ENCODE results near the gene BHLHE23.

The BHLHE23 gene

DNA sequence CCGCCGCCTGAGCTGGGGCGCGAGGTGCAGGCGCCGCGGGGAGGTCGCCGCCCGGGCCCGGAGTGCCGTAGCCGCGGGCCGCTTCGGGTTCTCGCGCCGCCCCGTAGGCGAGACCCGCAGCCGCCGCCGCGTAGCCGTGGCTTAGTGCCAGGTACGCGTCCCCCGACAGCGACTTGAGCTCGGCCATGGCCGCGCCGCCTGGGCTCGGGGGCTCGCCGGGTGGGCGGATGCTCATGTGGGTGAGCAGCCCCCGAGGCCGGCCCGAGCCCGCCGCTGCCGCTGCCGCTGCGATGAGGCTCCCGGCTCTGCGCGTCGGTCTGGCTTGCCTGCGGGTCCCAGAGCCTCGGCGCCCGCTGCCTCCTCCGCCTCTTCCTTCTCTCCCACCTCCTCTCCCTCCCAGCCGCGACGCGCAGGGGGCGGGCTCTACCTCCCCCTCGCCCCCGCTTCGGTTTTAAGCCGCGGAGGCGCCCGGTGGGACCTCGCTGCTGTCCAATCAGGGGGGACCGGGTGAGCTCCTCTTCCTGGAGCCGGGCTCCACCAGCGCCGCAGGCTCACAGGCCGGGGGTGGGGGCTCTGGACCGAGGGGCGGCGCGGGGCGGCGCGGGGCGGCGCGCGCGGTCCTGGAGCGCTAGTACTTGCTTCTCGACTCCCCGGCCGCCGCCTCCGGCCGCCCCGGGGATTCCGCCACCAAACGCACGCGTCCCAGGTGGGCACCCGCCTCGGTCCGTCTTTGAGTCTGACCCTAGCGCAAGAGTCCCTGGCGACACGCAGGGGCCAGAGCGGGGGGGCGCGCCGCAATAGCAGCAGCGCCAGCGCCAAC lies at the start of gene BHLHE23:
Gene BHLHE23, minus strand, starts transcription at position 425 of the 820 bp plus-strand sequence. Its CDS starts 190 bp downstream, at position 235.
- no peak for DNase-seq (ENCODE audit: low read depth)

GRCh38 chr20:63055575-63056235 lies 48.9 kb upstream of the BHLHE23 start:
- no peak for DNase-seq (ENCODE audit: low read depth)

GRCh38 chr20:63054681-63055240 lies 48.0 kb upstream of the BHLHE23 start:
- DNase-seq (ENCODE audit: low read depth), result no peak

DNA sequence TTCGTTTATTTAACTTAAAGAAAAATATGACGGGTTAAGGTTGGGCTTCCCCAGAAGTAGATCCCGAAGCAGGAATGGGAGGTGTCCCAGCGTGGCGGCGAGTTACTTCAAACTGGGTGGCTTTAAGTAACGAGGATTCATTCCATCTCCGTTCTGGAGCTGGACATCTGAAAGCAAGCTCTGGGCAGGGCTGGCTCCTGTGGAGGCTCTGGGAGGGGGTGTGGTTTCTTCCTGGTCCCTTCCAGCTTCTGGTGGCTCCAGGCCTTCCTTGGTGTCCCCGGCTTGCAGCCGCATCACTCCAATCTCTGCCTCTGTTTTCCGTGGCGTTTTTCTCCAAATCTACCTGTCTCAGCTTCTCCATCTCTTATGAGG lies 47.3 kb upstream of the BHLHE23 start:
- DNase-seq (ENCODE audit: low read depth), result no peak

DNA sequence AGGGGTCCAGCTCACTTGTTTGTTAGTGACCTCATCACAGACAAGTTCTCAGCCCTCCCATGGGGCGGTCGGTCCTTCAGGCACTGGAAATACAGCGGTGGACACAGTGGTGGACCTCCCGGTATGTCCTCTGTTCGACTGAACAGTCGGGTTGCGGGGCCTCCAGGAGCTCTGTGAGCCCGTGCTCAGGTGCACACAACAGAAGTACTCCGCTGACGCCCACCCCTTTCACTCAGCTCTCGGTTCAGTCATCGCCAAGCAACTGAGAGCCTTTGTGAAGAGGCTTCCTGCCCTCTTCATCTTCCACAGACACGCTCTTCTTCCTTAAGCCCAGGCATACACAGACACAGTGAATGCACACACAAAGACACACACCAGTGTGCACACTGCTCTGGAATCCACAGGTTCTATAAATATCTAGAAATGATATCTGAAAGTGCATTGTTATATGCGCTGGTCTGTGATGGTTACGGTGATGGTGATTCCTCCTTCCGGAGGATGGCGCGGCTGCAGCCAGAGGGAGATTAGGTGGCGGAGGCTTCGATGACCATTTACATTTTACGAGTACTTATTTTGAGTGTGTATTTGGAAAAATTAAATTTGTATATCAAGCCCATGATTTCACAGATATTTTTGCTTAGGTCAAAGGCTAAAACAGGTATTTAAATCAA lies 46.8 kb upstream of the BHLHE23 start:
- DNase-seq (ENCODE audit: low read depth), result no peak

GRCh38 chr20:63052571-63053431 lies 46.0 kb upstream of the BHLHE23 start:
- DNase-seq (ENCODE audit: low read depth), result no peak

DNA sequence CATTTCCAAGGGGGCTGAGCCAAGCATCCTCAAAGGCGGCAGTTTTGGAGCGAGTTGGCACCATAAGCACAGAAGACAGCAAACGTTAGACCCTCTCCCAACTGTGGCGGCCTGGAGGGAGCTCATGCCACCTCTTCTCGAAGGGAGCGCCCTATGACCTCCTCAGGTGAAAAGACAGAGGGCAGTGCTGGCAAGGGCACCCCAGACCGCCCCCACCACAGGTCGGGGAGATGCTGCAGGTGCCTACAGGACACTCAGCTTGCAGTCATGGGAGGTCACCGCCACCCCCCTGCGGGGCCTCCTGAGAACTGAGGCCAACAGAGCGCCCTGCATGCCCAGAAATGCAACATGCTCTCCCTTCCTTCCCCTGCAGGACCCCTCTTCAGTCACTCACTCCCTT lies 45.1 kb upstream of the BHLHE23 start:
- no peak for DNase-seq (ENCODE audit: low read depth)

DNA sequence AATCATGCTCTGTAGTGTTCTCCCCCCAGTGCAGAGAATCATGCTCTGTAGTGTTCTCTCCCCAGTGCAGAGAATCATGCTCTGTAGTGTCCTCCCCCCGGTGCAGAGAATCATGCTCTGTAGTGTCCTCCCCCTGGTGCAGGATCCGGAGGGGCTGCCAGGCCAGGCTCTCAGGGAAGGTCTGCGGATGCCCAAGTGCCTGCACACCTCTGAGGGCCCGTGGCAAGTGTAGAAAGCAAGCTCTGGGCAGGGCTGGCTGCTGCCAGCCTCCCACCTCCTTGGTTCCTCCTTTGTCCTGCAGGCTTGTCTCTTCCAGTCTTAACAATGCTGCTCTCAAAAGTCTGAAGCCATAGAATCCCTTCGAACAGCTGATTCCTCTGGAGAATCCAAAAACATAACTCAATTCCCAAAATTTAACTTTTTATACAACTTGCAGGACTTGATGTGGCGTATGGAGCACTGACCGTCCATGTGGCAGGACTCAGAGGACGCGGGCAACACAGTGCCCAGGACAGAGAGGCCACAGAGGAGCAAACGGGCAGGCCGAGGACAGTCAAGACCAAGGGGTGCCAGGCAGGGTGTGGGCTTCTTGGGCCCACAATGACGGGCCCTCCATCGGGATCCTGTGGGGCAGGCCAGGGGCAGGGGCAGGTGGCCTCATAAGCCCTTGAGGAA lies 44.6 kb upstream of the BHLHE23 start:
- DNase-seq (ENCODE audit: low read depth), result no peak

GRCh38 chr20:63050406-63050805 lies 43.6 kb upstream of the BHLHE23 start:
- no peak for DNase-seq (ENCODE audit: low read depth)

GRCh38 chr20:63049561-63050221 lies 42.9 kb upstream of the BHLHE23 start:
- DNase-seq (ENCODE audit: low read depth), result no peak

DNA sequence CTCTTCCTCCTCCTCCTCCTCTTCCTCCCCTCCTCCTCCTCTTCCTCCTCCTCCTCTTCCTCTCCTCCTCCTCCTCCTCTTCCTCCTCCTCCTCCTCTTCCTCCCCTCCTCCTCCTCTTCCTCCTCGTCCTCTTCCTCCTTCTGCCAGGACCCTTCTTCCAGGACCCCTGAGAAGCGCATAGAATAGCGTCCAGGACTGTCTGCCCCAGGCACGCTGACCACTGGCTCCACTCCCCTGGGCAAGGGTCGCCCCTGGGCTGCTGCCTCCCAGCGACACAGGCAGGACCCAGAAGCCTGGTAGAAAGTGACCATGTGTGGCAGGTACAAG lies 42.4 kb upstream of the BHLHE23 start:
- DNase-seq (ENCODE audit: low read depth), result no peak

DNA sequence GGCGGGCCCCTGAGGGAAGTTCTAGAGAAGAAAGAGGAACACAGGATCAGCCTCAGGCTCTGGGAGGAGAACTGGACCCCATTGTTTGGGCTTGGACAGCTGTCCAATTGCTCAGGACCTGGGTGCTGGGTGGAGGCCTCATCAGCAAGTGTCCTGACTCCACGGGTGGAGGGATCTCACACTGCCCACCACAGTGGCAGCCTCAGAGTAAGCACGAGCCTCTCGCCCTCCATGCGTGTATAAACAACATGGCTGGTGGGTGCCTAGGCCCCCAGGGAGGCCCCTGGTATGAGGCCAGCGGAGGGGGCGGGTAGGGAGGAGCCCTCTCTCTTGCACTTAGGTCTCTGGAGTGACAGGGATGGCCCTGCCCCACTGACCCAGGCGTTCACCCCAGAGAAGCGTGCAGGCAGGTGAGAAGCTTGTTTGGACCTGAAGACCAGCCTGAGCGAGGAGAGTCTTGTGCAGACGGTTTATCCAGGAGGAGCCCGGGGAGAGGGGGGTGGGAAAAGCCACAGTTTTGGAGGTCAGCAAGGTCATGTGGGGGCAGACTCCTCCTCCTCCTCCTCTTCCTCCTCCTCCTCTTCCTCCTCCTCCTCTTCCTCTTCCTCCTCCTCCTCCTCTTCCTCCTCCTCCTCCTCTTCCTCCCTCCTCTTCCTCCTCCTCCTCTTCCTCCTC lies 41.9 kb upstream of the BHLHE23 start:
- no peak for DNase-seq (ENCODE audit: low read depth)

- no peak for DNase-seq (ENCODE audit: low read depth)
Measured at GRCh38 chr20:63047946-63048345, 41.2 kb upstream of the BHLHE23 start.

DNA sequence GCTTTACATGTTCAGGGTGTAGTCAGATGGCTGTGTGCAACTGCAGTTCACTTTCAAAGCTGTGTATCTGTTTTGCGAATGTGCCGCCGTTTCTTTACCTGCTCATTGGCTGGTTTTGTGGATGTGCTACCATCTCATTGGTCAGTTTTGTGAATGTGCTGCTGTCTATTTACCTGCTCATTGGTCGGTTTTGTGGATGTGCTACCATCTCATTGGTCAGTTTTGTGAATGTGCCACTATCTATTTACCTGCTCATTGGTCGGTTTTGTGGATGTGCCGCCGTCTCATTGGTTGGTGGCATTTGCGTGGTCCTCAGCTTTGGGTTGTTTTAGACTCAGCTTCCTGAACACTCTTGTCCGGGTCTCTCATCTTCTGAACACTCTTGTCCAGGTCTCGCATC lies 40.5 kb upstream of the BHLHE23 start:
- DNase-seq (ENCODE audit: low read depth), result no peak

GRCh38 chr20:63046841-63047240 lies 40.1 kb upstream of the BHLHE23 start:
- no peak for DNase-seq (ENCODE audit: low read depth)

GRCh38 chr20:63045991-63046390 lies 39.2 kb upstream of the BHLHE23 start:
- no peak for DNase-seq (ENCODE audit: low read depth)

- DNase-seq (ENCODE audit: low read depth), result no peak
Measured at GRCh38 chr20:63045401-63045800, 38.6 kb upstream of the BHLHE23 start.

GRCh38 chr20:63044605-63045004 lies 37.8 kb upstream of the BHLHE23 start:
- no peak for DNase-seq (ENCODE audit: low read depth)

GRCh38 chr20:63044204-63044600 lies 37.4 kb upstream of the BHLHE23 start:
- no peak for DNase-seq (ENCODE audit: low read depth)

Data from fibroblast of the conjunctiva (primary cell).